COLO668 (cell line): ENCODE data around the gene SLC38A1.
"Not testable (repeated sequence)": the region's sequence is repeated elsewhere in the genome, so short reads cannot be mapped to it uniquely, and the experiment has no call there.

Experiments
- DNase-seq: peaks from one replicate; lab custom pipeline; 2025; ENCODE audit not compliant: unreplicated experiment; lab: John Stamatoyannopoulos, UW

Gene SLC38A1

DNA sequence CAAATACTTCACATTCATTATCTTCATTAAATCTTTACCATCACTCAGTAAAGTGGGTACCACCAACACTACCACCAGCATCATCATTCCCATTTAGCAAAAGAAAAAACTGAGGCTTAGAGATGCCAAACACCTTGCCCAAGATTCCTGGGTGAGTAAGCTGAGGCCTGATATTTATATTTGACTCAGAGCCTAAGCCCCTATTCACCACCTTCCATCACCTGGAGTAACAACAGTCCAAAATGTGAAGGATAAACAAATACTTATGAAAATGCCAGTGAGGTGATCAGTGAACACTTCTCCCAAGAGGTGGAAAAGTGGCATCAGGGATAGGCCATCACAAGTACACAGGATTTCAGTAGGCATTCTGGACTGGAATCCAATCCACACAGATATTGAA, 3.7 kb downstream of the SLC38A1 start:
- DNase-seq = no peak

DNA sequence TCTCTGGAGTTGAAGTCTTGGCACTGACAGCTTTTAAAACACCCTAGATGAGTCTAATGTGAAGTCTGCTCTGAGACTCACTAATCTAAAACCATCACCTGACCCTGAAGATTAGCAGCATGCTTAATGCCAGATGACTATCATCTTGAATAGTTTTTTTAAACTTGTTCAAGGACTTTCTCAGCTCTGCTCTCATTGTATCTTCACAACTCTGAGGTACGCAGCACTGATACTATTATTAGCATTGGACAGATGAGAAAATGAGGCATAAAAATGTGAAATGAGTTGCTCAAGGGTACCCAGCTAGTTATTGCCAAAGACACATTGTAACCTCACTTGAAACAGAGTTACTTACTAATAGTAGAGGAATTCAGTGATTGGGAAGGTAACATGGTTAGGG, 4.8 kb downstream of the SLC38A1 start:
- DNase-seq = no peak

- DNase-seq = no peak
Observed at GRCh38 chr12:46263140-46264016, 5.5 kb downstream of the SLC38A1 start.

DNA sequence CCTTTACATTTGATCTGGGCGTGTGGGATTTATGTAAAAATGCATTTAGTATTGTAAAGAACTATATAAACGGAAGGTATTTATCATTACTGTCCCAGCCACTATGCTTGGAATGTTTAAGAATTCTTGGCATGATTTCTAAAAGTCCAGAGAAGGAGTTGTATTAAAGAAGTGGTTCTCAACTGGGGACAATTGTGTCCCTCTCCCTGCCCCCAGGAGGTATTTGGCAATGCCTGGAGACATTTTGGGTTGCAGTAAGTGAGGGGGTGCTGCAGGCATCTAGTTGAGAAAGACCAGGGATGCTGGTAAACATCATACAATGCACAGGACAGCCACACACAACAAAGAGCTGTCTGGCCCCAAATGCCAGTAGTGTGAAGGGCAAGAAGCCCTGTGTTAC, 7.2 kb downstream of the SLC38A1 start:
- DNase-seq = no peak

DNA sequence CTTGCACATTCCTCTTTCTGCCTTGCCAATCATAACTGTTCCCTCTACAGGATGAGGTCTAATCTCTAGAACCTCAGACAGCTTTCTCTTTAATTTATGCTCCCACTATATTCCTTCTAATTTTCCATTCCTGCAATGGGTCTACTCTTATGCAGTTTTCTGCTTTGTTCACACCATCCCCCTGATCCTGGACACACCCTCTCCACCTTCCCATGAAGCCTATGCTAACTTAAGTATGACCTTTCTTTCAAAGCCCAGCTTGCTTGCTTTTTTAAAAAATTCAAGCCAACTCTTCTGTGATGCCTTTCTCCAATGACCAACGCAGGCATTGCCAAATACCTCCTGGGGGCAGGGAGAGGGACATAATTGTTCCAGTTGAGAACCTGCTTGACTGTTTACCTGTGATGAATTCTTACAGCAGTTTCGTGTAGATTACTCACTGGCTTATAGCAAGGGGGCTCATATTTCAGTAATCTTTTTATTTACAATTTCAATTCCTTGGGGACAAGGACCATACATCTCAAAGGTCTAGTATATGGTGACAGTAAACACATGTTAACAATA, 7.8 kb downstream of the SLC38A1 start:
- DNase-seq = no peak

GRCh38 chr12:46260124-46260912, 8.5 kb downstream of the SLC38A1 start:
- no peak for DNase-seq

DNA sequence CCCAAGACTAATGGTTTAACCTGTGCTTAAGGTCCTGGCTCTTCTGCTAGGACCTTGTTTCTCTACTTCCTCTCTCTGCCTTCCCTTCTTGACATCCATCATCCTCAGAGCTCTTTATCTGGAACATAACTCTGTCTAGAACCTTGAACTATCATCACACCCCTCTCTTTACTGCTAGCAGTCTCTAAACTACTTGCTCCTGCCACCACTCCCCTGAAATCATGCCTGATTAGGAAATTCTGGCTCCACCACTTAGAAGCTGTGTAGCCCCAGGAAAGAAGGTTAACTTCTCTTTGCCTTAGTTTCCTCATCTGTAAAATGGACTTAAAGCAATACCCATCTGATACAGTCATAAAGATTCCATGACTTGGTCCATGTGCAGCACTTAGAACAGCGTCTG, 9.1 kb downstream of the SLC38A1 start:
- no peak for DNase-seq

DNA sequence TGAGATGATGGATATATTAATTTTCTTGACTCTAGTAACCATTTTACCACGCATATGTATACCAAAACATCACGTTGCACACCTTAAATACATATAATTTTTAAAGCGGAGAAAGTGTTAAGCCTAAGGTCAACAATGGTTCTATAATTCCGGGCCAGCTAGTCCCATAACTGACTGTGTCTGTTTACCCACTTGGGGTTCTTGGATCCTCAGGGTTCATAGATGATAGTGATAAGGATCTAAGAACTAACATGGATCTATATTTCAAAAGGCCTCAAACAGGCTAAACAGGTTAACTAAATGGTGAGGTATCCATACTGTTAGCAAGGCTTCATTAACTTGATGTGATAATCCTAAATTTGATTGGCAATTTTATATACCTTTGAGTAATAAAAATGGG, 9.8 kb downstream of the SLC38A1 start:
- DNase-seq = no peak

- DNase-seq = no peak
Observed at GRCh38 chr12:46258129-46258528, 10.7 kb downstream of the SLC38A1 start.

DNA sequence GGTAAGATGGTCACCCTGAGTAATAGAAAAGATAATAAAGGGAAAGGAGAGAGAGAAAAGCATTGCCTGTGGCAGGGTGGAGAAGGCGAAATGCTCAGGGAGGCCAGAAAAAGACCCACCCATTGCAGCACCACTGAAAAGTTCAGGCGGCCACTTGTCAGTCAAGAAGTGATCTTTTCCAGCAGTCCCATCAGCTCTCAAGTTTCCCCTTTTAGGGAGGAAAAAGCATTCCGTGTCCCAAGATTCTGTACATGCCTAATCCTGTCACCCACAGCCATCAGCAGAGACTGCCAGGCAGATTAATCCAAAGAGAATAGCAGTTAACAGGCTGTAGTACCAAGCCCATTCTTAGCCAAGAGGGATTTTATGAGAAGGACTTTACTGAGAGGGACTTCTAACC, 11.9 kb downstream of the SLC38A1 start:
- DNase-seq = no peak

GRCh38 chr12:46253544-46254162, 15.2 kb downstream of the SLC38A1 start:
- no peak for DNase-seq

- DNase-seq = not testable (repeated sequence)
Observed at GRCh38 chr12:46251994-46252393, 16.8 kb downstream of the SLC38A1 start.

DNA sequence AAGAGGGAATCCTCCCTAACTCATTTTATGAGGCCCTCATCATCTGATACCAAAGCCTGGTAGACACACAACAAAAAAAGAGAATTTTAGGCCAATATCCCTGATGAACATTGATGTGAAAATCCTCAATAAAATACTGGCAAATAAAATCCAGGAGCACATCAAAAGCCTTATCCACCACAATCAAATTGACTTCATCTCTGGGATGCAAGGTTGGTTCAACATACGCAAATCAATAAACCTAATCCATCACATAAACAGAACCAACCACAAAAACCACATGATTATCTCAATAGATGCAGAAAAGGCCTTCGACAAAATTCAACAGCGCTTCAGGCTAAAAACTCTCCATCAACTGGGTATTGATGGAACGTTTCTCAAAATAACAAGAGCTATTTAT, 18.9 kb downstream of the SLC38A1 start:
- not testable (repeated sequence) for DNase-seq

GRCh38 chr12:46246021-46246700, 22.7 kb downstream of the SLC38A1 start:
- DNase-seq = no peak

GRCh38 chr12:46244997-46245396, 23.8 kb downstream of the SLC38A1 start:
- DNase-seq = no peak

GRCh38 chr12:46244273-46244915, 24.4 kb downstream of the SLC38A1 start:
- DNase-seq = no peak

GRCh38 chr12:46242569-46242968, 26.3 kb downstream of the SLC38A1 start:
- no peak for DNase-seq

DNA sequence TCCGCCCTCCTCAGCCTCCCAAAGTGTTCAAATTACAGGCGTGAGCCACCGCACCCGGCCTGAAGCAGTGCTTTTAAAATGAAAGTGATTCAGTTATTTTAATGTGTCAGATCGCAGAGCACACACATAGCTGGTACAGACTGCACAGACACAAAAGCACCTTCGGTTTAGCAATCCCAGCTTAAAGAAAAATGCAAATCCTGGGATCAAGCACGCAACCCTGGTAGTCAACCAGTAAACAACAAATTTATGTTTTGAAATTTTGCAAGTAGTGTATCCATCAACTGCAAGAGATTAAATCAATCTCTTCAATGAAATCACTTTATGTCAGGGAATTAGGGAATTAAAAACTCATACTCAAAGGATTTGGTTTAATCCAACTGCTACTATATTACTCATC, 28.4 kb downstream of the SLC38A1 start:
- no peak for DNase-seq

GRCh38 chr12:46238821-46239220, 30.0 kb downstream of the SLC38A1 start:
- no peak for DNase-seq

DNA sequence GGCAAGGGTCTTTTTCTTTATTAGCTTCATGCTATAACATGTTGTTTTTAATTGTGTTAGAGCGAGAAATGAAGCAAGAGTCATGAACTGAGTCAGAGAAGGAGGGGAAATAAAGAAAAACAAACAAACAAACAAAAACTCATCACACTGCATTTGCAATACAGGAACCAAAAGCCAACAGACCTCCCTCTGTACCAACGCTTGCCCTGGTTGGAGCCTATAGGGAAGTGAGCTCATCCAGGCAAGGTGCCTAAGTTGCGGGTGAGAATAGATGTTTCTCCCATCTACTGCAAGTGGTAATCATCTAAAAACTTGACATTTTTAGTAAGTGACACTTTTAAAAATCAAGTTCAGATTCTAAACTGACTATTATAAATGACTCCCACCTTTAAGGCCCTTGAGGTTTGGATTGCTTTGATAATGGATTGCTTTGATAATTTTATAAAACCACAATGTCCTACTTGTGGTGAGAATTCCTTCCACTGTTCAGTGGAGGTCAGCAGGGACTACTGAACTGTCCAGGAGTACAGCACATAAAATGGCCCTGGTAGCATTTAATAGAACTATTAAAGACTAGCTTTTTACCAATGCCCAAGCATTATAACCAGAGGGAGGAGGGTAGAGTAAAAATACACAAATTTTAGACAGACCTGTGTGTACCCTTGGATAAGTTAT, 31.3 kb downstream of the SLC38A1 start:
- no peak for DNase-seq
